ENCODE measurements around the gene ARAF. TPM values are rescaled to one million over a fixed set of nuclear protein-coding genes. Genes with fewer than 3 reads are reported as not detected.
"Not testable (repeated sequence)": the region's sequence is repeated elsewhere in the genome, so short reads cannot be mapped to it uniquely, and the experiment has no call there.

Gene ARAF
- polyA plus RNA-seq (2013, experiment 1 of 4): 51.4 TPM
- polyA plus RNA-seq (2013, experiment 2 of 4): 51.6 TPM
- 42.9 TPM for polyA plus RNA-seq (2013, experiment 3 of 4)
- polyA plus RNA-seq (2013, experiment 4 of 4): 41.3 TPM

- no peaks in the 10 kb centered on the region for H3K4me1 ChIP-seq (ENCODE audit: control insufficient read depth, insufficient read depth, low read length)
- H3K36me3 ChIP-seq (ENCODE audit: control insufficient read depth, insufficient read depth, low read length): no peaks in the 10 kb centered on the region
- H3K27me3 ChIP-seq (ENCODE audit: control insufficient read depth, insufficient read depth, low read length, poor library complexity, severe bottlenecking): no peaks in the 10 kb centered on the region
- peak within 1 kb of the TSS; percentile 61 for H3K4me3 ChIP-seq (ENCODE audit: insufficient read depth, low read depth, low read length)
- H3K9me3 ChIP-seq (ENCODE audit: control insufficient read depth, low read length): no peaks in the 10 kb centered on the region
- H3K27ac ChIP-seq (ENCODE audit: insufficient read depth, low read depth, low read length, poor library complexity, severe bottlenecking): peak within 1 kb of the TSS; percentile 84
- 0% methylated on average over 59 of the region's 59 CpGs for WGBS, 2 experiments
These were observed at the start of gene ARAF for GRCh38 chrX:47560934-47561658. ARAF (plus strand) TSS chrX:47561205; CDS start chrX:47562968, 1,763 bp downstream.

DNA sequence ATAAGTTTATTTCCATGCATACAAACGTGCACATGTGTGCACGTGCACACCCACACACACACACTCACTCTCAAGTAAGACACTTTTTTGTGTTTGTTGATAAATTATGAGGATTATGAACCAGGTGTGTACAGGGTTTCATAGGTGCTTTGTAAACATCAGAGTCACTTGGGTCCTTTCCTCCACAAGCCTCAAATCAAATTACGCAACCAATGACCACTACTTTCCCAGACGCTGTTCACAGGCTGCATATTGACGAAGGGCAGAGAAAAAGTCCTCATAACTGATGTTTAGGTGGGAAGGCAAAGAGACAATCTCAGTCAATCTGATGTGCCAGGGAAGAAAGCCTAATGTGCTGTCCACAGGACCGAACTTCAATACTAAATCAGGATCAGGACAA, 48.6 kb upstream of the ARAF start:
- not testable (repeated sequence) for H3K4me1 ChIP-seq (ENCODE audit: control insufficient read depth, insufficient read depth, low read length); H3K27ac ChIP-seq (ENCODE audit: insufficient read depth, low read depth, low read length, poor library complexity, severe bottlenecking); H3K36me3 ChIP-seq (ENCODE audit: control insufficient read depth, insufficient read depth, low read length); H3K4me3 ChIP-seq (ENCODE audit: insufficient read depth, low read depth, low read length); H3K9me3 ChIP-seq (ENCODE audit: control insufficient read depth, low read length); H3K27me3 ChIP-seq (ENCODE audit: control insufficient read depth, insufficient read depth, low read length, poor library complexity, severe bottlenecking)
- WGBS, 2 experiments: 63 to 69% methylated on average over 3 to 4 of the region's 6 CpGs

- not testable (repeated sequence) for H3K9me3 ChIP-seq (ENCODE audit: control insufficient read depth, low read length); H3K27me3 ChIP-seq (ENCODE audit: control insufficient read depth, insufficient read depth, low read length, poor library complexity, severe bottlenecking); H3K4me1 ChIP-seq (ENCODE audit: control insufficient read depth, insufficient read depth, low read length); H3K36me3 ChIP-seq (ENCODE audit: control insufficient read depth, insufficient read depth, low read length); H3K27ac ChIP-seq (ENCODE audit: insufficient read depth, low read depth, low read length, poor library complexity, severe bottlenecking)
- WGBS, 2 experiments: 1 to 2% methylated on average over 38 to 49 of the region's 70 CpGs
- peak overlapping the region; percentile 36 for H3K4me3 ChIP-seq (ENCODE audit: insufficient read depth, low read depth, low read length)
These were observed 47.7 kb upstream of the ARAF start for GRCh38 chrX:47513034-47513965.

DNA sequence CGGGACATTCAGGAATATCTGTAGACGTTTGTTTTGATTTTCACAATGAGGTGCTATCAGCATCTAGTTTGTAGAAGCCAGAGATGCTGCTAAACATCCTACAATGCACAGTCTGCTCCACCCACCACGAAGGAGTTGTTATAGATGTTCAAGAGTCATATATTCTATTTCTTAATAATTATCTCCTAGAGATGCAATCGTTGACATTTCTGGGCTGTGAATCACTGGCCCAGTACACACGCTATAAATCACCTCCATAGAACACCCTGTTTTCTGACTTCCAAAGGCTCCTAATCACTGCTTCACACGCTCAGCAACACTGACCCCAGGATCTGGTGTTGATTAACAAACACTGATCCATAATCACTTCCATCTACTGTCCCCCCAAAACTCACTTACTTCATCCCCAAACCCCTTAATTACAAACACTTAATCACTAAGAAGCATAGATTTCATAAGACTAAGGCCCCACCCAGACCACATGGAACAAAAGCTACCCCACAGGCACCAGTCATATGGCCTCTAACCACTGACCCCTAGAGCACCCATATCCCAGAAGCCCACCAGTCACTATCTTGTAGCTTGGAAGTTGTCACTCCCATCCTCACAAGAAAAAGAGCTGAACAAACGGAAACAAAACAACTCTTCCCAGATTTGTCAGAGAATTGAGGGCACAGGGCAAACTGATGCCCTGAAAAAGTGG, 46.3 kb upstream of the ARAF start:
- no peak overlapping the region for H3K4me3 ChIP-seq (ENCODE audit: insufficient read depth, low read depth, low read length)
- no peaks in the 10 kb centered on the region for H3K36me3 ChIP-seq (ENCODE audit: control insufficient read depth, insufficient read depth, low read length)
- H3K9me3 ChIP-seq (ENCODE audit: control insufficient read depth, low read length): no peaks in the 10 kb centered on the region
- H3K27ac ChIP-seq (ENCODE audit: insufficient read depth, low read depth, low read length, poor library complexity, severe bottlenecking): no peak overlapping the region
- 89 to 92% methylated on average over 6 of the region's 7 CpGs for WGBS, 2 experiments
- no peaks in the 10 kb centered on the region for H3K4me1 ChIP-seq (ENCODE audit: control insufficient read depth, insufficient read depth, low read length)
- H3K27me3 ChIP-seq (ENCODE audit: control insufficient read depth, insufficient read depth, low read length, poor library complexity, severe bottlenecking): no peaks in the 10 kb centered on the region

DNA sequence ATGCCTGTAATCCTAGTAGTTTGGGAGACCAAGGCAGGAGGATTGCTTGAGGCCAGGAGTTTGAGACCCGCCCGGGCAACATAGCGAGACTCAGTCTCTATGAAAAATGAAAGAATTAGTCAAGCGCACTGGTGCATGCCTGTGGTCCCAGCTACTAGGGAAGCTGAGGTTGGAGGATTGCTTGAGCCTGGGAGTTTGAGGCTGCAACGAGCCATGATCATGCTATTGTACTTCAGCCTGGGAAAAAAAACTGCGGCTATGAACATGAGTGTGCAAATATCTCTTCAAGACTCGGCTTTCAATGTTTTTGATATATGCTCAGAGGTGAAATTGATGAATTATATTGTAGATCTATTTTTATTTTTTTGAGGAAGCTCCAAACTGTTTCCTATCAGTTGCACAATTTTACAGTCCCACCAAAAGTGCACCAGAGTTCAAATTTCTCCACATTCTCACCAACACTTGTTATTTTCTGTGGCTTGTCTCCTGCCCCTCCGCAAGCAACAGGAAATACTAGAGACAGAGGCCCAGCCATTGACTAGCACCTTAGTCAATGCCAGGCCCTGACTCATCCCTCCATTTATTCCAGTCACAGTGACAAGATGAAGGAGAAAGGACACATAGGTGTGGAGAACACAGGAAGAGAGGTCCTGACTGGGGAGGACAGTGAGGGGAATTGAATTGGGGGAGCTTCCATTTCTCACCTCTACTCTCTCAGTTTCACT, 44.9 kb upstream of the ARAF start:
- WGBS, 2 experiments: 88 to 95% methylated on average over 8 of the region's 8 CpGs
- no peak overlapping the region for H3K27ac ChIP-seq (ENCODE audit: insufficient read depth, low read depth, low read length, poor library complexity, severe bottlenecking)

DNA sequence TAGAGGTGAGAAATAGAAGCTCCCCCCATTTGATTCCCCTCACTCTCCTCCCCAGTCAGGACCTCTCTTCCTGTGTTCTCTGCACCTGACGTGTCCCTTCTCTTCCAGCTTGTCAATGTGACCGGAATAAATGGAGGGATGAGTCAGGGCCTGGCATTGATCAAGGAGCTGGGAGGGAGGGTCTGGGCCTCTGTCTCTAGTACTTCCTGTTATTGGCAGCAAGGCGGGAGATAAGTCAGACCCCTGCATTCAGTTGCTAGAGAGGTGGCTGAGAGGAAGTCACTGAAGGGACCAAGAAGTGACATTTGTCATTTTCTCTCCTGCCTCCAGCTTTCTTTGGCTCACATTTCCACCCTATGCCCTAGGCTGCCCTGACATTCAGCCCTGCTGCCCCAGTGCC, 42.9 kb upstream of the ARAF start:
- Histone ChIP-seq H3K4me3 (ENCODE audit: insufficient read depth, low read depth, low read length) (no peak overlapping the region), H3K4me1 (ENCODE audit: control insufficient read depth, insufficient read depth, low read length) (no peaks in the 10 kb centered on the region), H3K36me3 (ENCODE audit: control insufficient read depth, insufficient read depth, low read length) (no peaks in the 10 kb centered on the region), H3K27ac (ENCODE audit: insufficient read depth, low read depth, low read length, poor library complexity, severe bottlenecking) (no peak overlapping the region), H3K9me3 (ENCODE audit: control insufficient read depth, low read length) (no peaks in the 10 kb centered on the region), H3K27me3 (ENCODE audit: control insufficient read depth, insufficient read depth, low read length, poor library complexity, severe bottlenecking) (peaks cover 9% of the 10 kb centered on the region)
- 81 to 92% methylated on average over 3 of the region's 3 CpGs for WGBS, 2 experiments

More for the DNA sequence above, 44.9 kb upstream of the ARAF start:
- Histone ChIP-seq H3K9me3 (ENCODE audit: control insufficient read depth, low read length) (no peaks in the 10 kb centered on the region), H3K4me3 (ENCODE audit: insufficient read depth, low read depth, low read length) (no peak overlapping the region), H3K4me1 (ENCODE audit: control insufficient read depth, insufficient read depth, low read length) (no peaks in the 10 kb centered on the region), H3K27me3 (ENCODE audit: control insufficient read depth, insufficient read depth, low read length, poor library complexity, severe bottlenecking) (no peaks in the 10 kb centered on the region), H3K36me3 (ENCODE audit: control insufficient read depth, insufficient read depth, low read length) (no peaks in the 10 kb centered on the region)

GRCh38 chrX:47523297-47523696, 37.7 kb upstream of the ARAF start:
- WGBS, 2 experiments: 0% methylated on average over 29 of the region's 33 CpGs
- H3K27me3 ChIP-seq (ENCODE audit: control insufficient read depth, insufficient read depth, low read length, poor library complexity, severe bottlenecking): peaks cover 9% of the 10 kb centered on the region
- H3K4me3 ChIP-seq (ENCODE audit: insufficient read depth, low read depth, low read length): peak overlapping the region; percentile 40
- H3K27ac ChIP-seq (ENCODE audit: insufficient read depth, low read depth, low read length, poor library complexity, severe bottlenecking): no peak overlapping the region
- H3K9me3 ChIP-seq (ENCODE audit: control insufficient read depth, low read length): no peaks in the 10 kb centered on the region
- H3K36me3 ChIP-seq (ENCODE audit: control insufficient read depth, insufficient read depth, low read length): no peaks in the 10 kb centered on the region
- H3K4me1 ChIP-seq (ENCODE audit: control insufficient read depth, insufficient read depth, low read length): no peaks in the 10 kb centered on the region

DNA sequence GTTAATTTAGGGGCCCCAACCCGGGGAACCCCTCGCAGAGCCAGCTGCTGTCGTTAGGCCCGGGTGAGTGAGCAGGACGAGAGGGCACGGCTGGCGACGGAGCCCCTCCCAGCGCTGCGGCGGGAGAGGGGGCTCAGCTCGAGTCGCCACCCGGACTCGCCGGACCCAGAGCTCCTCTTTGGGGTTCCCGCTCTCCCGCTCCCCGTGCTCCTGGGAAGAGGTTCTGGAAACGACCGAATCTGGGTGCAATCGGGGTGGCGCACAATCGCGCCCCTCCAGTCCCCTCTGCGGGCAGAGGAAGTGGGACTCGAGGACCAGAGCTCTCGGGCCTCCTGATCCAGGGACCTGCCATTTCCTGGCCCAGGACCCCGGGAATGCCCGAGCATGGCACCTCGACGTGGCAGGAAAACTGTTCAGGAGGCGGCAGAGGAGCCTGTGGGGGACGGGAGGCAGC, 37.3 kb upstream of the ARAF start:
- WGBS, 2 experiments: 10 to 11% methylated on average over 34 of the region's 34 CpGs
- H3K9me3 ChIP-seq (ENCODE audit: control insufficient read depth, low read length): no peaks in the 10 kb centered on the region
- no peaks in the 10 kb centered on the region for H3K4me1 ChIP-seq (ENCODE audit: control insufficient read depth, insufficient read depth, low read length)
- peaks cover 9% of the 10 kb centered on the region for H3K27me3 ChIP-seq (ENCODE audit: control insufficient read depth, insufficient read depth, low read length, poor library complexity, severe bottlenecking)
- peak overlapping the region; percentile 40 for H3K4me3 ChIP-seq (ENCODE audit: insufficient read depth, low read depth, low read length)
- no peaks in the 10 kb centered on the region for H3K36me3 ChIP-seq (ENCODE audit: control insufficient read depth, insufficient read depth, low read length)
- H3K27ac ChIP-seq (ENCODE audit: insufficient read depth, low read depth, low read length, poor library complexity, severe bottlenecking): no peak overlapping the region

DNA sequence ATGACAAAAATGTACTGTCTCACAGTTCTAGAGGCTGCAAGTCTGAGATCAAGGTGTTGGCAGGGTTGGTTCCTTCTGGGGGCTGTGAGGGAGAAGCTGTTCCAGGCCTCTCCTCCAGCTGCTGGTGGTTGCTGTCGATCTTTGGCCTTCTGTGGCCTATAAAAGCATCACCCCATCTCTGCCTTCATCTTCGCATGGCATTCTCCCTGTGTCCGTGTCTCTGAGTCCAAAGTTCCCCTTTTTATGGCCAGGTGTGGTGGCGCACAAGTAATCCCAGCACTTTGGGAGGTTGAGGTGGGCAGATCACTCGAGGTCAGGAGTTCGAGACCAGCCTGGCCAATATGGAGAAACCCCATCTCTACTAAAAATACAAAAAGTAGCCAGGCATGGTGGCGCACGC, 31.5 kb upstream of the ARAF start:
- Histone ChIP-seq H3K36me3 (ENCODE audit: control insufficient read depth, insufficient read depth, low read length) (no peaks in the 10 kb centered on the region), H3K4me1 (ENCODE audit: control insufficient read depth, insufficient read depth, low read length) (no peaks in the 10 kb centered on the region), H3K27me3 (ENCODE audit: control insufficient read depth, insufficient read depth, low read length, poor library complexity, severe bottlenecking) (no peaks in the 10 kb centered on the region), H3K27ac (ENCODE audit: insufficient read depth, low read depth, low read length, poor library complexity, severe bottlenecking) (no peak overlapping the region), H3K4me3 (ENCODE audit: insufficient read depth, low read depth, low read length) (no peak overlapping the region), H3K9me3 (ENCODE audit: control insufficient read depth, low read length) (no peaks in the 10 kb centered on the region)
- 93 to 94% methylated on average over 8 of the region's 8 CpGs for WGBS, 2 experiments

Data from ectodermal cell (in vitro differentiated cells).